GM06990 (cell line): ENCODE results near the gene PCNT.

ENCODE experiments used
- DNase-seq: peaks from one replicate; pipeline ENCODE4 v3.0.0-alpha.2; 2011; ENCODE audit not compliant: insufficient read length; ENCODE audit errors: extremely low read depth
- H3K27me3 ChIP-seq: replicated peaks from 2 replicates; pipeline ENCODE4 v1.6.0; 2011; ENCODE audit warnings: low read length; ENCODE audit not compliant: control insufficient read depth, insufficient read depth
- H3K36me3 ChIP-seq: 2 replicates; pipeline ENCODE4 v1.5.1; 2011; ENCODE audit warnings: low read length; ENCODE audit not compliant: control insufficient read depth, insufficient read depth
- H3K4me3 ChIP-seq: replicated peaks from 2 replicates; pipeline ENCODE4 v1.5.1; 2011; ENCODE audit warnings: low read depth, mild to moderate bottlenecking, control low read depth, low read length
- CTCF ChIP-seq: IDR thresholded peaks from 2 replicates; pipeline ENCODE4 v1.5.1; 2011; ENCODE audit warnings: low read length, control low read depth, mild to moderate bottlenecking, inconsistent platforms; ENCODE audit not compliant: insufficient read depth, poor library complexity, severe bottlenecking

The PCNT gene

GRCh38 chr21:46340998-46341397 is 17.0 kb downstream of the PCNT start:
- TF ChIP-seq CTCF, result no peak
- Histone ChIP-seq H3K4me3 (no peak overlapping the region), H3K27me3 (no peaks in the 10 kb centered on the region), H3K36me3 (peaks cover 10% of the 10 kb centered on the region)
- no peak for DNase-seq

GRCh38 chr21:46344219-46344915 is 20.4 kb downstream of the PCNT start:
- TF ChIP-seq CTCF, result no peak
- Histone ChIP-seq H3K27me3 (no peaks in the 10 kb centered on the region), H3K4me3 (no peak overlapping the region), H3K36me3 (peaks cover 20% of the 10 kb centered on the region)
- no peak for DNase-seq

GRCh38 chr21:46345861-46346260 is 21.9 kb downstream of the PCNT start:
- Histone ChIP-seq H3K27me3 (no peaks in the 10 kb centered on the region), H3K4me3 (no peak overlapping the region), H3K36me3 (peaks cover 27% of the 10 kb centered on the region)
- no peak for DNase-seq
- TF ChIP-seq CTCF, result no peak

GRCh38 chr21:46346296-46347202 is 22.6 kb downstream of the PCNT start:
- no peak for TF ChIP-seq CTCF
- Histone ChIP-seq H3K27me3 (no peaks in the 10 kb centered on the region), H3K4me3 (no peak overlapping the region), H3K36me3 (peaks cover 31% of the 10 kb centered on the region)
- DNase-seq, result no peak

GRCh38 chr21:46347203-46347550 is 23.2 kb downstream of the PCNT start:
- no peak for TF ChIP-seq CTCF
- H3K4me3 ChIP-seq, result no peak overlapping the region
- no peaks in the 10 kb centered on the region for H3K27me3 ChIP-seq
- H3K36me3 ChIP-seq, result peaks cover 33% of the 10 kb centered on the region
- no peak for DNase-seq
